Keratinocyte (primary cell): ENCODE measurements around the gene MYRIP.

Source experiments
- EZH2 ChIP-seq: IDR thresholded peaks from one replicate; pipeline ENCODE4 v1.6.1; 2012; ENCODE audit warnings: inconsistent platforms, mild to moderate bottlenecking, low read length, moderate library complexity
- TF ChIP-seq, protein P1 (sequence below), 3 experiments: IDR thresholded peaks in 1 of 3; conservative IDR thresholded peaks in 1 of 3; optimal IDR thresholded peaks in 1 of 3; 2 replicates in 2 of 3; 3 replicates in 1 of 3; pipeline versions ENCODE3 to v1.5.1; 2011; ENCODE audit warnings: low read length in 3 of 3, mild to moderate bottlenecking in 3 of 3, moderate library complexity in 2 of 3, control low read depth in 1 of 3, inconsistent platforms in 1 of 3; ENCODE audit not compliant: insufficient read depth in 2 of 3; ENCODE audit errors: extremely low read depth in 1 of 3

DNA sequence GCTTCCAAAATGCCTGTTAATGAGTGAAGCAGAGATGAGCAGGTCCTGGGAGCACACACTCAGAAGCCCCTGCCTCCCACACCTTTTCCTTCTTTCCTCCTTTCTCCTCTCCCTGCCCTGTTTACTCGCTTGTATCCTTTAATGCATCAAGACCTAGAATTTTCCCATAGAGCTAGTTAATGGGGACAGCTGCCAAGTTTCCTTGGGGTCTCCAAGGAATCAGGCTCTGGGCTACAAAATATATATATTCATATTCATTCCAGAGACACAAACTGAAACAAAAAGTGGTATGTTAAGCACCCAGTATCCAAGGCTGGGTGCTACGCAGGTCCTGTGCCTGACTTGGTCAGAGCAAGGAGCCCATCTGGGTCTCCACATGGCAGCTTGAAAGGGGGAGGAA lies 235.6 kb downstream of the MYRIP start:
- TF ChIP-seq, protein P1, sequence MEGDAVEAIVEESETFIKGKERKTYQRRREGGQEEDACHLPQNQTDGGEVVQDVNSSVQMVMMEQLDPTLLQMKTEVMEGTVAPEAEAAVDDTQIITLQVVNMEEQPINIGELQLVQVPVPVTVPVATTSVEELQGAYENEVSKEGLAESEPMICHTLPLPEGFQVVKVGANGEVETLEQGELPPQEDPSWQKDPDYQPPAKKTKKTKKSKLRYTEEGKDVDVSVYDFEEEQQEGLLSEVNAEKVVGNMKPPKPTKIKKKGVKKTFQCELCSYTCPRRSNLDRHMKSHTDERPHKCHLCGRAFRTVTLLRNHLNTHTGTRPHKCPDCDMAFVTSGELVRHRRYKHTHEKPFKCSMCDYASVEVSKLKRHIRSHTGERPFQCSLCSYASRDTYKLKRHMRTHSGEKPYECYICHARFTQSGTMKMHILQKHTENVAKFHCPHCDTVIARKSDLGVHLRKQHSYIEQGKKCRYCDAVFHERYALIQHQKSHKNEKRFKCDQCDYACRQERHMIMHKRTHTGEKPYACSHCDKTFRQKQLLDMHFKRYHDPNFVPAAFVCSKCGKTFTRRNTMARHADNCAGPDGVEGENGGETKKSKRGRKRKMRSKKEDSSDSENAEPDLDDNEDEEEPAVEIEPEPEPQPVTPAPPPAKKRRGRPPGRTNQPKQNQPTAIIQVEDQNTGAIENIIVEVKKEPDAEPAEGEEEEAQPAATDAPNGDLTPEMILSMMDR (optimal IDR thresholded peaks at IDR 0.05 in 1 of 3, IDR thresholded peaks at IDR 0.05 in 1 of 3, conservative IDR thresholded peaks at IDR 0.05 in 1 of 3; ENCODE audit: extremely low read depth in 1 of 3, insufficient read depth in 2 of 3, low read length in 3 of 3), result no peak
- TF ChIP-seq EZH2, result no peak
